ENCODE measurements around the gene TFAP2E.
A peak's percentile ranks its signal among the peaks of the same experiment; 100 is the strongest.

Gene TFAP2E

GRCh38 chr1:35564884-35565741, 8.0 kb upstream of the TFAP2E start:
- H3K9ac ChIP-seq (ENCODE audit: low read length) = no peak overlapping the region
- peaks cover 5% of the 10 kb centered on the region for H3K4me1 ChIP-seq (ENCODE audit: control insufficient read depth, insufficient read depth, low read length)
- H3K4me3 ChIP-seq (ENCODE audit: low read length) = no peak overlapping the region
- no peaks in the 10 kb centered on the region for H3K9me3 ChIP-seq (ENCODE audit: control insufficient read depth, low read length)
- no peak for DNase-seq (ENCODE audit: low read depth)
- peaks cover 32% of the 10 kb centered on the region for H3K36me3 ChIP-seq (ENCODE audit: control insufficient read depth, insufficient read depth, low read length, severe bottlenecking)
- no peaks in the 10 kb centered on the region for H3K27me3 ChIP-seq (replicated peaks; ENCODE audit: control insufficient read depth, insufficient read depth, low read length)

- no peak for DNase-seq (ENCODE audit: low read depth)
- no peaks in the 10 kb centered on the region for H3K9me3 ChIP-seq (ENCODE audit: control insufficient read depth, low read length)
- no peak overlapping the region for H3K4me3 ChIP-seq (ENCODE audit: low read length)
- H3K9ac ChIP-seq (ENCODE audit: low read length) = no peak overlapping the region
- H3K27me3 ChIP-seq (replicated peaks; ENCODE audit: control insufficient read depth, insufficient read depth, low read length) = no peaks in the 10 kb centered on the region
- H3K36me3 ChIP-seq (ENCODE audit: control insufficient read depth, insufficient read depth, low read length, severe bottlenecking) = peaks cover 32% of the 10 kb centered on the region
- peaks cover 7% of the 10 kb centered on the region for H3K4me1 ChIP-seq (ENCODE audit: control insufficient read depth, insufficient read depth, low read length)
Observed at GRCh38 chr1:35565742-35566133, 7.4 kb upstream of the TFAP2E start.

GRCh38 chr1:35567947-35568558, 5.1 kb upstream of the TFAP2E start:
- Histone ChIP-seq H3K27me3 (replicated peaks; ENCODE audit: control insufficient read depth, insufficient read depth, low read length) (peaks cover 13% of the 10 kb centered on the region), H3K9ac (ENCODE audit: low read length) (no peak overlapping the region), H3K9me3 (ENCODE audit: control insufficient read depth, low read length) (no peaks in the 10 kb centered on the region), H3K4me3 (ENCODE audit: low read length) (no peak overlapping the region), H3K4me1 (ENCODE audit: control insufficient read depth, insufficient read depth, low read length) (peaks cover 7% of the 10 kb centered on the region), H3K36me3 (ENCODE audit: control insufficient read depth, insufficient read depth, low read length, severe bottlenecking) (peaks cover 14% of the 10 kb centered on the region)
- DNase-seq (ENCODE audit: low read depth) = no peak

- Histone ChIP-seq H3K9me3 (ENCODE audit: control insufficient read depth, low read length) (no peaks in the 10 kb centered on the region), H3K36me3 (ENCODE audit: control insufficient read depth, insufficient read depth, low read length, severe bottlenecking) (peaks cover 9% of the 10 kb centered on the region), H3K9ac (ENCODE audit: low read length) (no peak overlapping the region), H3K27me3 (replicated peaks; ENCODE audit: control insufficient read depth, insufficient read depth, low read length) (peaks cover 13% of the 10 kb centered on the region), H3K4me1 (ENCODE audit: control insufficient read depth, insufficient read depth, low read length) (peaks cover 7% of the 10 kb centered on the region), H3K4me3 (ENCODE audit: low read length) (no peak overlapping the region)
- DNase-seq (ENCODE audit: low read depth) = peak; percentile 87
Observed at GRCh38 chr1:35568975-35569395, 4.1 kb upstream of the TFAP2E start.

- no peak for DNase-seq (ENCODE audit: low read depth)
- peaks cover 7% of the 10 kb centered on the region for H3K4me1 ChIP-seq (ENCODE audit: control insufficient read depth, insufficient read depth, low read length)
- peaks cover 13% of the 10 kb centered on the region for H3K27me3 ChIP-seq (replicated peaks; ENCODE audit: control insufficient read depth, insufficient read depth, low read length)
- H3K36me3 ChIP-seq (ENCODE audit: control insufficient read depth, insufficient read depth, low read length, severe bottlenecking) = peaks cover 2% of the 10 kb centered on the region
- H3K9me3 ChIP-seq (ENCODE audit: control insufficient read depth, low read length) = no peaks in the 10 kb centered on the region
- no peak overlapping the region for H3K9ac ChIP-seq (ENCODE audit: low read length)
- no peak overlapping the region for H3K4me3 ChIP-seq (ENCODE audit: low read length)
Observed at GRCh38 chr1:35569936-35570335, 3.2 kb upstream of the TFAP2E start.

GRCh38 chr1:35570589-35571137, 2.5 kb upstream of the TFAP2E start:
- Histone ChIP-seq H3K9ac (ENCODE audit: low read length) (no peak overlapping the region), H3K4me3 (ENCODE audit: low read length) (no peak overlapping the region), H3K27me3 (replicated peaks; ENCODE audit: control insufficient read depth, insufficient read depth, low read length) (peaks cover 13% of the 10 kb centered on the region), H3K4me1 (ENCODE audit: control insufficient read depth, insufficient read depth, low read length) (peaks cover 7% of the 10 kb centered on the region), H3K9me3 (ENCODE audit: control insufficient read depth, low read length) (no peaks in the 10 kb centered on the region), H3K36me3 (ENCODE audit: control insufficient read depth, insufficient read depth, low read length, severe bottlenecking) (no peaks in the 10 kb centered on the region)
- DNase-seq (ENCODE audit: low read depth) = no peak

- H3K36me3 ChIP-seq (ENCODE audit: control insufficient read depth, insufficient read depth, low read length, severe bottlenecking) = no peaks in the 10 kb centered on the region
- no peaks in the 10 kb centered on the region for H3K9me3 ChIP-seq (ENCODE audit: control insufficient read depth, low read length)
- peaks cover 7% of the 10 kb centered on the region for H3K4me1 ChIP-seq (ENCODE audit: control insufficient read depth, insufficient read depth, low read length)
- no peak for DNase-seq (ENCODE audit: low read depth)
- peaks cover 14% of the 10 kb centered on the region for H3K27me3 ChIP-seq (replicated peaks; ENCODE audit: control insufficient read depth, insufficient read depth, low read length)
- H3K4me3 ChIP-seq (ENCODE audit: low read length) = no peak overlapping the region
- H3K9ac ChIP-seq (ENCODE audit: low read length) = no peak overlapping the region
Observed at GRCh38 chr1:35571263-35571662, 1.9 kb upstream of the TFAP2E start.

- no peak for DNase-seq (ENCODE audit: low read depth)
- H3K27me3 ChIP-seq (replicated peaks; ENCODE audit: control insufficient read depth, insufficient read depth, low read length) = peaks cover 21% of the 10 kb centered on the region
- H3K36me3 ChIP-seq (ENCODE audit: control insufficient read depth, insufficient read depth, low read length, severe bottlenecking) = no peaks in the 10 kb centered on the region
- no peak overlapping the region for H3K4me3 ChIP-seq (ENCODE audit: low read length)
- peaks cover 10% of the 10 kb centered on the region for H3K4me1 ChIP-seq (ENCODE audit: control insufficient read depth, insufficient read depth, low read length)
- H3K9me3 ChIP-seq (ENCODE audit: control insufficient read depth, low read length) = no peaks in the 10 kb centered on the region
- H3K9ac ChIP-seq (ENCODE audit: low read length) = no peak overlapping the region
Observed at GRCh38 chr1:35572296-35572695, 818 bp upstream of the TFAP2E start.

- no peak for DNase-seq (ENCODE audit: low read depth)
- H3K4me3 ChIP-seq (ENCODE audit: low read length) = no peak overlapping the region
- no peaks in the 10 kb centered on the region for H3K9me3 ChIP-seq (ENCODE audit: control insufficient read depth, low read length)
- no peaks in the 10 kb centered on the region for H3K36me3 ChIP-seq (ENCODE audit: control insufficient read depth, insufficient read depth, low read length, severe bottlenecking)
- H3K4me1 ChIP-seq (ENCODE audit: control insufficient read depth, insufficient read depth, low read length) = peaks cover 22% of the 10 kb centered on the region
- peaks cover 29% of the 10 kb centered on the region for H3K27me3 ChIP-seq (replicated peaks; ENCODE audit: control insufficient read depth, insufficient read depth, low read length)
- H3K9ac ChIP-seq (ENCODE audit: low read length) = no peak overlapping the region
Observed at GRCh38 chr1:35574125-35574654, 1.1 kb downstream of the TFAP2E start.

- no peak for DNase-seq (ENCODE audit: low read depth)
- Histone ChIP-seq H3K36me3 (ENCODE audit: control insufficient read depth, insufficient read depth, low read length, severe bottlenecking) (no peaks in the 10 kb centered on the region), H3K9me3 (ENCODE audit: control insufficient read depth, low read length) (no peaks in the 10 kb centered on the region), H3K27me3 (replicated peaks; ENCODE audit: control insufficient read depth, insufficient read depth, low read length) (peaks cover 29% of the 10 kb centered on the region), H3K4me1 (ENCODE audit: control insufficient read depth, insufficient read depth, low read length) (peaks cover 20% of the 10 kb centered on the region), H3K4me3 (ENCODE audit: low read length) (no peak overlapping the region), H3K9ac (ENCODE audit: low read length) (no peak overlapping the region)
Observed at GRCh38 chr1:35574655-35575415, 1.7 kb downstream of the TFAP2E start.

Data from adipocyte (in vitro differentiated cells).